Smooth muscle cell (in vitro differentiated cells): ENCODE data around the gene KANK3. TPM values are rescaled to one million over a fixed set of nuclear protein-coding genes. Genes with fewer than 3 reads are reported as not detected.

Experiments
- DNase-seq: peaks from one replicate; lab custom pipeline; 2025; ENCODE audit not compliant: unreplicated experiment; lab: John Stamatoyannopoulos, UW
- H2AFZ ChIP-seq: fragments of 200-600 bp; sonication (generic); 2 replicates; pipeline ENCODE4 v1.6.0; 2016; ENCODE audit warnings: antibody characterized with exemption, low read depth, mild to moderate bottlenecking
- H3F3A ChIP-seq: fragments of 200-600 bp; sonication (generic); 2 replicates; pipeline ENCODE4 v1.6.0; 2017; ENCODE audit warnings: antibody characterized with exemption, low read depth
- H3K27ac ChIP-seq: fragments of 200-600 bp; sonication (generic); 2 replicates; pipeline ENCODE4 v1.5.1; 2016; ENCODE audit warnings: low read depth, mild to moderate bottlenecking
- H3K27me3 ChIP-seq: fragments of 200-600 bp; sonication (generic); 2 replicates; pipeline ENCODE4 v1.6.1; 2016; ENCODE audit warnings: low read depth, mild to moderate bottlenecking
- H3K36me3 ChIP-seq: fragments of 200-600 bp; sonication (generic); 2 replicates; pipeline ENCODE4 v1.5.1; 2016; ENCODE audit warnings: low read depth
- H3K4me1 ChIP-seq: fragments of 200-600 bp; sonication (generic); 2 replicates; pipeline ENCODE4 v1.5.1; 2016; ENCODE audit warnings: low read depth
- H3K4me2 ChIP-seq: fragments of 200-600 bp; sonication (generic); 2 replicates; pipeline ENCODE4 v1.6.0; 2016; ENCODE audit warnings: mild to moderate bottlenecking
- H3K4me3 ChIP-seq: fragments of 200-600 bp; sonication (generic); 2 replicates; pipeline ENCODE4 v1.5.1; 2016; ENCODE audit warnings: mild to moderate bottlenecking
- H3K79me2 ChIP-seq: fragments of 200-600 bp; sonication (generic); 2 replicates; pipeline ENCODE4 v1.6.0; 2016; ENCODE audit warnings: low read depth, mild to moderate bottlenecking
- H3K9ac ChIP-seq: fragments of 200-600 bp; sonication (generic); 2 replicates; pipeline ENCODE4 v1.6.0; 2016; ENCODE audit warnings: low read depth
- H3K9me3 ChIP-seq: fragments of 200-600 bp; sonication (generic); replicated peaks from 2 replicates; pipeline ENCODE4 v1.5.1; 2016; ENCODE audit warnings: low read depth
- H4K20me1 ChIP-seq: fragments of 200-600 bp; sonication (generic); 2 replicates; pipeline ENCODE4 v1.6.0; 2016; ENCODE audit warnings: low read depth
- WGBS: methylation state at CpG from one replicate; pipeline ENCODE4 v1.1.7; 2016; ENCODE audit warnings: low lambda C conversion rate; 5-methylcytosine and 5-hydroxymethylcytosine counted together
- polyA plus RNA-seq: library from polyadenylated mRNA; unstranded; fragments of >200 nt; fragmentation: Nextera tagmentation; extraction: Ambion mirVana; gene quantifications from 2 replicates; pipeline ENCODE4 v1.2.1, GENCODE V29; 2016
- total RNA-seq: library from RNA; depleted of rRNA; stranded (reverse); fragments of >200 nt; gene quantifications from 2 replicates; pipeline ENCODE4 v1.2.3, GENCODE V29; 2014
- TF ChIP-seq, protein P1 (sequence below): fragments of 200-600 bp; sonication (generic); IDR thresholded peaks from 2 replicates; pipeline ENCODE4 v1.5.1; 2017; ENCODE audit warnings: borderline replicate concordance, mild to moderate bottlenecking, antibody characterized with exemption; ENCODE audit not compliant: insufficient read depth, poor library complexity, severe bottlenecking

The KANK3 gene
- total and polyA plus RNA-seq, 2 experiments from 2014 or later: 0.40 to 1.3 TPM

DNA sequence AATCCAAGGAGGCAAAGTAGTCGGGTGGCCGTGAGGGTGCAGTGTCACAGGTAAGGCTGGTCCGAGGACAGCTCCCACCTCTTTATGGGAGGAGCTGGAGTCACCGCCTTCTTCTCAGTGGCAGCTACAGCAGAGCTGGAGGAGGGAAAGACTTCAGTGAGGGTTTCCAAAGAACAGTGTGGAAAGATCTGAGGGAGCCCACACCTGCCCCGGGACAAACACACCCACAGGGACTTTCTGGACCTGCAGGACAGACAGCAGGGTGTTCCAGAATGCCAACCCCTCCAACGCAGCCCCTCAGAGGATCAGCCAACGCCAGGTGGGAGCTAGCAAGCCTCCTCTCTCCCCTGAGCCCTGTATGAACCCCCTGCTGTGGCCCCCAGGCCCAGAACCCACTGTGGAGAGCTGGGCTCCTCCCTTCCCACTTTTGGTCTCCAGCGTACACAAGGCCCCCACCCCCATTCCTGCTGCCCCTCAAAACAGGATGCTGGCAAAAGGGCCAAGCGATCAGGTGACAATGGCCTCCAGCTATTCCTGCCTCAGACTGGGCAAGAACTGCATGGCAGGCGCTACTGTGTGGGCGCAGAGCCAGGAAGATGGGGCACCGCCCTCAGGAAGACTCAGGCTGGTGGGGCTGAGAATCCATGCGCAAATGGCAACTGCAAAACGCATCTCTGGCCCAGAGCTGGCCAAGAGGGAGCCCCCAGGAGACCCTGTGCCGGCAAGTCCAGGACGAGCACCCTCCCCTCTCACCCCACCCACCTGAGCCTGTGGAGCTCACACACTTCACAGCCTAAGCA lies 31.4 kb downstream of the KANK3 start:
- Histone ChIP-seq H3K79me2 (no peaks in the 10 kb centered on the region), H3K4me1 (peaks cover 14% of the 10 kb centered on the region), H3K9ac (no peak overlapping the region), H2AFZ (no peak overlapping the region), H3K27ac (no peak overlapping the region), H3K36me3 (no peaks in the 10 kb centered on the region), H3K9me3 (no peaks in the 10 kb centered on the region), H3K4me2 (no peak overlapping the region), H3K4me3 (no peak overlapping the region), H4K20me1 (no peaks in the 10 kb centered on the region), H3F3A (no peaks in the 10 kb centered on the region), H3K27me3 (no peaks in the 10 kb centered on the region)
- TF ChIP-seq, protein P1, sequence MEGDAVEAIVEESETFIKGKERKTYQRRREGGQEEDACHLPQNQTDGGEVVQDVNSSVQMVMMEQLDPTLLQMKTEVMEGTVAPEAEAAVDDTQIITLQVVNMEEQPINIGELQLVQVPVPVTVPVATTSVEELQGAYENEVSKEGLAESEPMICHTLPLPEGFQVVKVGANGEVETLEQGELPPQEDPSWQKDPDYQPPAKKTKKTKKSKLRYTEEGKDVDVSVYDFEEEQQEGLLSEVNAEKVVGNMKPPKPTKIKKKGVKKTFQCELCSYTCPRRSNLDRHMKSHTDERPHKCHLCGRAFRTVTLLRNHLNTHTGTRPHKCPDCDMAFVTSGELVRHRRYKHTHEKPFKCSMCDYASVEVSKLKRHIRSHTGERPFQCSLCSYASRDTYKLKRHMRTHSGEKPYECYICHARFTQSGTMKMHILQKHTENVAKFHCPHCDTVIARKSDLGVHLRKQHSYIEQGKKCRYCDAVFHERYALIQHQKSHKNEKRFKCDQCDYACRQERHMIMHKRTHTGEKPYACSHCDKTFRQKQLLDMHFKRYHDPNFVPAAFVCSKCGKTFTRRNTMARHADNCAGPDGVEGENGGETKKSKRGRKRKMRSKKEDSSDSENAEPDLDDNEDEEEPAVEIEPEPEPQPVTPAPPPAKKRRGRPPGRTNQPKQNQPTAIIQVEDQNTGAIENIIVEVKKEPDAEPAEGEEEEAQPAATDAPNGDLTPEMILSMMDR: no peak
- WGBS: 93% methylated on average over 14 of the region's 16 CpGs
- no peak for DNase-seq

- H3K27me3 ChIP-seq: no peaks in the 10 kb centered on the region
- no peak overlapping the region for H2AFZ ChIP-seq
- no peak overlapping the region for H3K27ac ChIP-seq
- 97% methylated on average over 17 of the region's 17 CpGs for WGBS
- no peak overlapping the region for H3K4me2 ChIP-seq
- no peaks in the 10 kb centered on the region for H3K36me3 ChIP-seq
- no peak overlapping the region for H3K4me3 ChIP-seq
- no peaks in the 10 kb centered on the region for H3K9me3 ChIP-seq
- no peaks in the 10 kb centered on the region for H3F3A ChIP-seq
- no peak overlapping the region for H3K9ac ChIP-seq
- DNase-seq: no peak
- no peaks in the 10 kb centered on the region for H3K79me2 ChIP-seq
- no peaks in the 10 kb centered on the region for H4K20me1 ChIP-seq
- TF ChIP-seq, protein P1: no peak
- peaks cover 14% of the 10 kb centered on the region for H3K4me1 ChIP-seq
Observed at GRCh38 chr19:8310342-8311055, 32.6 kb downstream of the KANK3 start.

GRCh38 chr19:8308891-8309291 lies 34.2 kb downstream of the KANK3 start:
- Histone ChIP-seq H3K9ac (no peak overlapping the region), H3K27ac (no peak overlapping the region), H3K27me3 (no peaks in the 10 kb centered on the region), H3K4me2 (peak overlapping the region; percentile 95), H3F3A (no peaks in the 10 kb centered on the region), H3K9me3 (no peaks in the 10 kb centered on the region), H3K79me2 (no peaks in the 10 kb centered on the region), H3K36me3 (no peaks in the 10 kb centered on the region), H3K4me1 (peaks cover 14% of the 10 kb centered on the region), H4K20me1 (no peaks in the 10 kb centered on the region), H3K4me3 (peak overlapping the region; percentile 49), H2AFZ (no peak overlapping the region)
- DNase-seq: no peak
- 78% methylated on average over 17 of the region's 17 CpGs for WGBS
- TF ChIP-seq, protein P1: no peak
